ENCODE results near the gene PAK6. TPM values are rescaled to one million over a fixed set of nuclear protein-coding genes. Genes with fewer than 3 reads are reported as not detected.
A peak's percentile ranks its signal among the peaks of the same experiment; 100 is the strongest.

PAK6 gene
- total RNA-seq, 1 donor from 2014 or later = 5.7 TPM

DNA sequence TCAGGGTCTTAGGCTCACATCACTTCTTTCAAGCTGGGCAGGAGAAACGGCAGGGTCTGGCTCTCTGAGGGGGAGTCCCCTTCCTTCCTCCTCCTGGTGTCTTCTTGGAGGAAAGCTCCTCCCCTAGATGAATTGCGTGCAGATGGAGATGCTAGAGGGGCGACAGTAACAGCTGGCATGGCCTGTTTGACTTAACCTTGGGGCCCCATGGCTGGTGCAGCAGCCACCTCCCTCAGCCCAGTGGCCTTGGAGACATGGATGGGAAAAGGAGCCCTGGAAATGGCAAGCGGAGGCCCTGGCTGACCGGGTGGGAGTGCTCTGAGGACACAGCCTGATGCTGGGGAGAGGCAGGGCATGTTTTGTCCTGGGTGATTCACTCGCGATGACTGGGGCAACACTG, 20.2 kb downstream of the PAK6 start:
- DNase-seq = no peak
- TF ChIP-seq, protein P1, sequence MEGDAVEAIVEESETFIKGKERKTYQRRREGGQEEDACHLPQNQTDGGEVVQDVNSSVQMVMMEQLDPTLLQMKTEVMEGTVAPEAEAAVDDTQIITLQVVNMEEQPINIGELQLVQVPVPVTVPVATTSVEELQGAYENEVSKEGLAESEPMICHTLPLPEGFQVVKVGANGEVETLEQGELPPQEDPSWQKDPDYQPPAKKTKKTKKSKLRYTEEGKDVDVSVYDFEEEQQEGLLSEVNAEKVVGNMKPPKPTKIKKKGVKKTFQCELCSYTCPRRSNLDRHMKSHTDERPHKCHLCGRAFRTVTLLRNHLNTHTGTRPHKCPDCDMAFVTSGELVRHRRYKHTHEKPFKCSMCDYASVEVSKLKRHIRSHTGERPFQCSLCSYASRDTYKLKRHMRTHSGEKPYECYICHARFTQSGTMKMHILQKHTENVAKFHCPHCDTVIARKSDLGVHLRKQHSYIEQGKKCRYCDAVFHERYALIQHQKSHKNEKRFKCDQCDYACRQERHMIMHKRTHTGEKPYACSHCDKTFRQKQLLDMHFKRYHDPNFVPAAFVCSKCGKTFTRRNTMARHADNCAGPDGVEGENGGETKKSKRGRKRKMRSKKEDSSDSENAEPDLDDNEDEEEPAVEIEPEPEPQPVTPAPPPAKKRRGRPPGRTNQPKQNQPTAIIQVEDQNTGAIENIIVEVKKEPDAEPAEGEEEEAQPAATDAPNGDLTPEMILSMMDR (IDR thresholded peaks at IDR 0.05) = no peak

GRCh38 chr15:40263024-40263754, 24.3 kb downstream of the PAK6 start:
- TF ChIP-seq, protein P1 (IDR thresholded peaks at IDR 0.05) = no peak
- ATAC-seq = peak; percentile 63
- no peak for DNase-seq
- no peaks in the 10 kb centered on the region for H3K9me3 ChIP-seq
- no peaks in the 10 kb centered on the region for H3K4me1 ChIP-seq
- H3K27me3 ChIP-seq = no peaks in the 10 kb centered on the region
- H3K27ac ChIP-seq = peak overlapping the region; percentile 60
- intact Hi-C loops (cut with DNase I) = no loop called here
- H3K36me3 ChIP-seq = no peaks in the 10 kb centered on the region
- no peak overlapping the region for H3K4me3 ChIP-seq

More for the DNA sequence above, 20.2 kb downstream of the PAK6 start:
- H3K4me3 ChIP-seq = no peak overlapping the region
- H3K9me3 ChIP-seq = no peaks in the 10 kb centered on the region
- H3K36me3 ChIP-seq = no peaks in the 10 kb centered on the region
- no peaks in the 10 kb centered on the region for H3K27me3 ChIP-seq
- no peak for ATAC-seq
- intact Hi-C loops (cut with DNase I) = no loop called here
- no peaks in the 10 kb centered on the region for H3K4me1 ChIP-seq
- H3K27ac ChIP-seq = no peak overlapping the region

DNA sequence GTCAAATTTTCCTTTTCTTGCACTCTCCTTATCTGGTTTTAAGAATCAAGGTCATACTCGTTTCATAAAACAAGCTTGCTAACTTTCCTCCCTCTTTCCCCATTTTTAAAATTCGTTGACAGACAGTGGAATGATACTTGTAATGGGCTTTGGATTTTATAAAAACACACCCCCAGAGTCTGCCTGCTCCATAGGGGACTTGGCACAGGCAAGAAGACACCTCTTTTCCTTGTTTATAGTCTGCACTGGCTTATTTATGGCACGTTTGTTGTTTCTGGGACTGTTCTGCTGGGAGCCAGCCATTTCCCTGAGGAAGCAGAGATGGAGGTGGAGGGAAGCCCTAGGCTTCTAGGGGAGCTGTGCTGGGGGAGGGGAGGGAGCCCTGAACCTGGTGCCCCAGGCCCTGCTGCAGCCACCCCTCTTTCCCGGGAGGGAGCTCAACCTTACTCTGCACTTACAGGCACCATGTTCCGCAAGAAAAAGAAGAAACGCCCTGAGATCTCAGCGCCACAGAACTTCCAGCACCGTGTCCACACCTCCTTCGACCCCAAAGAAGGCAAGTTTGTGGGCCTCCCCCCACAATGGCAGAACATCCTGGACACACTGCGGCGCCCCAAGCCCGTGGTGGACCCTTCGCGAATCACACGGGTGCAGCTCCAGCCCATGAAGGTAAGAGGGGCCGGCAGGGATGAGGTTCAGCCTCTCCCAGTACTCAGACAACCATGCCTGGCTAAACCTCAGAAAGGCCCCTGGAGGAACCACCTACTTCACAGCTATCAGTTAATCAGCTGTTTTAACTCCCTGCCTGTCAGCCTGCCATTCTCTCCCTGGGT, 25.7 kb downstream of the PAK6 start:
- no peaks in the 10 kb centered on the region for H3K27me3 ChIP-seq
- DNase-seq (no peak), ATAC-seq (no peak)
- H3K4me3 ChIP-seq = no peak overlapping the region
- TF ChIP-seq, protein P1 (IDR thresholded peaks at IDR 0.05) = no peak
- H3K36me3 ChIP-seq = no peaks in the 10 kb centered on the region
- no peaks in the 10 kb centered on the region for H3K9me3 ChIP-seq
- H3K27ac ChIP-seq = no peak overlapping the region
- intact Hi-C loops (cut with DNase I) = no loop called here
- H3K4me1 ChIP-seq = no peaks in the 10 kb centered on the region

DNA sequence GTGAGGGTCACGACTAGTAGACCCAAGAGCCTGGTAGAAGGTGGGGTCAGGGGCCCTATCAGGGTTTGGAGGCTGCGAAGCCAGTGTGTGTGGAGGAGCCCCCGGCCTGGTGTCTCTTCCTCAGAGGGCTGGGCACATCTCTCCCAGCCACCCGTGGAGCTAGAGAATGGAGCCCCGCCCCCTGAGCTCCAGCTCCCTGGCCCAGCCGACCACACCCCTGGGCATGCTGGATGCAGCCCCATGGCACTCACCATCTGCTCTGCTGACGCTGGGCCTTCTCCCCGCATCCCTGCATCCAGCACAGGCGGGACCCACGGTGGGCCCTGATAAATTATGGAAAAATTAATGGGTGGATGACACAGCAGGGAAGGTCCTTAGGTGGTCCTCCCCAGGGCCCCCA, 26.5 kb downstream of the PAK6 start:
- Histone ChIP-seq H3K4me1 (no peaks in the 10 kb centered on the region), H3K27me3 (no peaks in the 10 kb centered on the region), H3K4me3 (no peak overlapping the region), H3K9me3 (no peaks in the 10 kb centered on the region), H3K27ac (no peak overlapping the region), H3K36me3 (no peaks in the 10 kb centered on the region)
- ATAC-seq (no peak), DNase-seq (no peak)
- intact Hi-C loops (cut with DNase I) = no loop called here
- TF ChIP-seq, protein P1 (IDR thresholded peaks at IDR 0.05) = no peak

GRCh38 chr15:40265875-40266274, 27.0 kb downstream of the PAK6 start:
- no peaks in the 10 kb centered on the region for H3K4me1 ChIP-seq
- DNase-seq = no peak
- no peaks in the 10 kb centered on the region for H3K36me3 ChIP-seq
- intact Hi-C loops (cut with DNase I) = no loop called here
- no peak for ATAC-seq
- TF ChIP-seq, protein P1 (IDR thresholded peaks at IDR 0.05) = no peak
- H3K27ac ChIP-seq = no peak overlapping the region
- H3K4me3 ChIP-seq = no peak overlapping the region
- no peaks in the 10 kb centered on the region for H3K27me3 ChIP-seq
- no peaks in the 10 kb centered on the region for H3K9me3 ChIP-seq
